H9 (cell line): Measurements from ENCODE around the gene NME4. TPM values are rescaled to one million over a fixed set of nuclear protein-coding genes. Genes with fewer than 3 reads are reported as not detected.

Source experiments
- DNase-seq: peaks from one replicate; pipeline ENCODE4 v3.0.0-alpha.2; 2017
- H2AFZ ChIP-seq: one replicate; pipeline ENCODE4 v1.6.1; 2013; ENCODE audit warnings: mild to moderate bottlenecking, low read length, control low read depth, moderate library complexity
- H2AK5ac ChIP-seq: 2 replicates; pipeline ENCODE4 v1.6.1; 2013; ENCODE audit warnings: low read length, control low read depth, mixed read lengths; ENCODE audit not compliant: insufficient read length
- H2BK120ac ChIP-seq: one replicate; pipeline ENCODE4 v1.6.1; 2013; ENCODE audit warnings: low read depth, mild to moderate bottlenecking, low read length, control low read depth, inconsistent platforms; ENCODE audit not compliant: poor library complexity, severe bottlenecking
- H2BK12ac ChIP-seq: 2 replicates; pipeline ENCODE4 v1.6.1; 2013; ENCODE audit warnings: low read length, control low read depth, mixed read lengths, low read depth; ENCODE audit not compliant: insufficient read length
- H2BK15ac ChIP-seq: 2 replicates; pipeline ENCODE4 v1.6.1; 2013; ENCODE audit warnings: low read depth, low read length, control low read depth
- H2BK20ac ChIP-seq: one replicate; pipeline ENCODE4 v1.6.1; 2013; ENCODE audit warnings: low read depth, mild to moderate bottlenecking, low read length, control low read depth, inconsistent platforms; ENCODE audit not compliant: poor library complexity, severe bottlenecking
- H2BK5ac ChIP-seq: 2 replicates; pipeline ENCODE4 v1.6.1; 2013; ENCODE audit warnings: low read length, control low read depth, mixed read lengths; ENCODE audit not compliant: insufficient read length
- H3K14ac ChIP-seq: 2 replicates; pipeline ENCODE4 v1.6.1; 2013; ENCODE audit warnings: low read length, control low read depth; ENCODE audit not compliant: insufficient read depth
- H3K18ac ChIP-seq: 2 replicates; pipeline ENCODE4 v1.6.1; 2013; ENCODE audit warnings: low read depth, mild to moderate bottlenecking, mixed read lengths, low read length, control low read depth; ENCODE audit not compliant: insufficient read length
- H3K23ac ChIP-seq: 2 replicates; pipeline ENCODE4 v1.6.1; 2013; ENCODE audit warnings: low read length, control low read depth, mixed read lengths, low read depth; ENCODE audit not compliant: insufficient read length
- H3K23me2 ChIP-seq: 2 replicates; pipeline ENCODE4 v1.6.1; 2013; ENCODE audit warnings: low read depth, mild to moderate bottlenecking, mixed read lengths, low read length, control low read depth; ENCODE audit not compliant: insufficient read length, poor library complexity, severe bottlenecking
- H3K27ac ChIP-seq: 2 replicates; pipeline ENCODE4 v1.5.1; 2013; ENCODE audit warnings: low read length, control low read depth, mixed read lengths, low read depth; ENCODE audit not compliant: insufficient read length
- H3K27me3 ChIP-seq: 2 replicates; pipeline ENCODE4 v1.6.1; 2013; ENCODE audit warnings: low read length, control low read depth, inconsistent platforms; ENCODE audit not compliant: insufficient read depth
- H3K4ac ChIP-seq: 2 replicates; pipeline ENCODE4 v1.6.1; 2013; ENCODE audit warnings: low read depth, mild to moderate bottlenecking, control low read depth, inconsistent platforms, low read length, moderate library complexity
- H3K4me1 ChIP-seq: 2 replicates; pipeline ENCODE4 v1.6.1; 2013; ENCODE audit warnings: low read length, control low read depth, inconsistent platforms; ENCODE audit not compliant: insufficient read depth
- H3K4me2 ChIP-seq: 2 replicates; pipeline ENCODE4 v1.6.1; 2013; ENCODE audit warnings: low read length, control low read depth, mixed read lengths; ENCODE audit not compliant: insufficient read length, insufficient read depth
- H3K56ac ChIP-seq: 2 replicates; pipeline ENCODE4 v1.6.1; 2013; ENCODE audit warnings: low read depth, mild to moderate bottlenecking, mixed read lengths, low read length, control low read depth; ENCODE audit not compliant: insufficient read length
- H3K79me1 ChIP-seq: 2 replicates; pipeline ENCODE4 v1.6.1; 2013; ENCODE audit warnings: low read depth, mild to moderate bottlenecking, moderate library complexity, low read length, control low read depth, inconsistent platforms; ENCODE audit not compliant: insufficient read depth, poor library complexity, severe bottlenecking
- H3K79me2 ChIP-seq: 2 replicates; pipeline ENCODE4 v1.6.1; 2013; ENCODE audit warnings: low read length, control low read depth, inconsistent platforms; ENCODE audit not compliant: insufficient read depth
- H3K9ac ChIP-seq: 2 replicates; pipeline ENCODE4 v1.6.1; 2013; ENCODE audit warnings: low read length, control low read depth, mixed read lengths; ENCODE audit not compliant: insufficient read length; ENCODE audit errors: extremely low read depth
- H3K9me3 ChIP-seq: one replicate; pipeline ENCODE4 v1.6.1; 2013; ENCODE audit warnings: low read depth, low read length, inconsistent platforms; ENCODE audit not compliant: control insufficient read depth
- H3T11ph ChIP-seq: one replicate; pipeline ENCODE4 v1.6.1; 2013; ENCODE audit warnings: mild to moderate bottlenecking, low read length, control low read depth, inconsistent platforms
- H4K20me1 ChIP-seq: one replicate; pipeline ENCODE4 v1.6.1; 2013; ENCODE audit not compliant: control insufficient read depth, insufficient read length, insufficient read depth
- H4K5ac ChIP-seq: 2 replicates; pipeline ENCODE4 v1.6.1; 2013; ENCODE audit warnings: low read depth, mild to moderate bottlenecking, mixed read lengths, low read length, control low read depth; ENCODE audit not compliant: insufficient read length
- H4K8ac ChIP-seq: replicated peaks from 2 replicates; pipeline ENCODE4 v1.6.1; 2013; ENCODE audit warnings: low read length, control low read depth, mixed read lengths, low read depth; ENCODE audit not compliant: insufficient read length
- H4K91ac ChIP-seq: 2 replicates; pipeline ENCODE4 v1.6.1; 2013; ENCODE audit warnings: low read depth, mild to moderate bottlenecking, moderate library complexity, mixed read lengths, low read length, control low read depth; ENCODE audit not compliant: insufficient read length
- H3K27ac Mint-ChIP-seq, 3 experiments: 2 replicates in 2 of 3; 3 replicates in 1 of 3; pipeline ENCODE4 v1.8.0; 2020 to 2021; ENCODE audit warnings: mixed read lengths in 3 of 3, mild to moderate bottlenecking in 1 of 3, moderate library complexity in 1 of 3
- H3K27me3 Mint-ChIP-seq: 2 replicates; pipeline ENCODE4 v1.8.0; 2021; ENCODE audit warnings: low read depth, mild to moderate bottlenecking, moderate library complexity, mixed read lengths
- H3K36me3 Mint-ChIP-seq, 3 experiments: 2 replicates in 2 of 3; 3 replicates in 1 of 3; pipeline ENCODE4 v1.8.0; 2020 to 2021; ENCODE audit warnings: low read depth in 3 of 3, mixed read lengths in 3 of 3; ENCODE audit not compliant: insufficient read depth in 1 of 3
- H3K4me1 Mint-ChIP-seq, 2 experiments: 2 replicates each; pipeline ENCODE4 v1.8.0; 2020; ENCODE audit warnings: mixed read lengths in 2 of 2
- H3K4me3 Mint-ChIP-seq, 2 experiments: 2 replicates in 1 of 2; 3 replicates in 1 of 2; pipeline ENCODE4 v1.8.0; 2020 to 2021; ENCODE audit warnings: mild to moderate bottlenecking in 2 of 2, mixed read lengths in 2 of 2, moderate library complexity in 1 of 2
- H3K9me3 Mint-ChIP-seq, 2 experiments: 2 replicates in 1 of 2; 3 replicates in 1 of 2; pipeline ENCODE4 v1.8.0; 2020; ENCODE audit warnings: mild to moderate bottlenecking in 2 of 2, mixed read lengths in 2 of 2, moderate library complexity in 1 of 2
- WGBS: extraction: QIAGEN DNeasy Blood & Tissue Kit; methylation state at CpG from one replicate; pipeline ENCODE4 v1.1.7; 2013; ENCODE audit warnings: missing lambda C conversion rate, low lambda C conversion rate, mixed read lengths; ENCODE audit not compliant: insufficient read length; ENCODE audit errors: extremely low coverage; 5-methylcytosine and 5-hydroxymethylcytosine counted together
- total RNA-seq: library from RNA; stranded (reverse); gene quantifications from 2 replicates; pipeline ENCODE4 v1.2.1, GENCODE V29; 2021
- TF ChIP-seq, protein P1 (sequence below): fragments of 200-600 bp; sonication (generic); conservative IDR thresholded peaks from 3 replicates; pipeline ENCODE4 v1.8.0; 2021; ENCODE audit warnings: antibody characterized with exemption, mild to moderate bottlenecking

The NME4 gene
- total RNA-seq, 1 experiment from 2014 or later = 320 TPM

DNA sequence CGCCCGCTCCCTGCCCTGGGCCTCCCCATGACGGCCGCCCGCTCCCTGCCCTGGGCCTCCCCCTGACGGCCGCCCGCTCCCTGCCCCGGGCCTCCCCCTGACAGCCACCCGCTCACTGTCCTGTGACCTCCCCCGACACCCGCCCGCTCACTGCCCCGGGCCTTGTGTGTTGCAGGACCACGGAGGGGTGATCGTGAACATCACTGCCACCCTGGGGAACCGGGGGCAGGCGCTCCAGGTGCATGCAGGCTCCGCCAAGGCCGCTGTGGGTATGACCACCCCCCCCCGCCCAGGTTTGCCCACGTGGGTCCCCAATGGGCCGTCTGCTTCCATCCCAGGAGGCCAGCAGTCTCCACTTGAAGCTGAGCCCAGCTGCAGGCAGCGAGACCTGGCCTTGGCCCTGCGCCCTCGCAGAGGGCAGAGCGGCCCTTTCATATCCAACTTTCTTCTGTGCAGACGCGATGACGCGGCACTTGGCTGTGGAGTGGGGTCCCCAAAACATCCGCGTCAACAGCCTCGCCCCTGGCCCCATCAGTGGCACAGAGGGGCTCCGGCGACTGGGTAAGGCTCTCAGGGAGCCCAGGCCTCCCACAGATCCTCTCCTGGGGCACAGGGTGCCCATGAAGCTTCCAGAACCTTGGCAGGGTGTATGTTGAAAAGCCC is 13.6 kb downstream of the NME4 start:
- Histone ChIP-seq H2AFZ (no peak overlapping the region), H4K91ac (no peak overlapping the region), H3K4ac (no peak overlapping the region), H3K9me3 (no peaks in the 10 kb centered on the region), H2BK120ac (no peak overlapping the region), H3T11ph (no peak overlapping the region), H3K56ac (no peak overlapping the region), H4K20me1 (no peaks in the 10 kb centered on the region), H3K14ac (no peak overlapping the region), H4K5ac (no peak overlapping the region), H3K79me1 (no peaks in the 10 kb centered on the region), H2BK20ac (no peak overlapping the region), H3K27ac (no peak overlapping the region), H2AK5ac (no peak overlapping the region), H2BK12ac (no peak overlapping the region), H3K18ac (no peak overlapping the region), H3K4me2 (no peak overlapping the region), H2BK15ac (no peak overlapping the region), H3K27me3 (no peaks in the 10 kb centered on the region), H3K9ac (no peak overlapping the region), H4K8ac (no peak overlapping the region), H3K4me1 (no peaks in the 10 kb centered on the region), H3K79me2 (no peaks in the 10 kb centered on the region), H2BK5ac (no peak overlapping the region), H3K23ac (no peak overlapping the region), H3K23me2 (no peaks in the 10 kb centered on the region)
- TF ChIP-seq, protein P1, sequence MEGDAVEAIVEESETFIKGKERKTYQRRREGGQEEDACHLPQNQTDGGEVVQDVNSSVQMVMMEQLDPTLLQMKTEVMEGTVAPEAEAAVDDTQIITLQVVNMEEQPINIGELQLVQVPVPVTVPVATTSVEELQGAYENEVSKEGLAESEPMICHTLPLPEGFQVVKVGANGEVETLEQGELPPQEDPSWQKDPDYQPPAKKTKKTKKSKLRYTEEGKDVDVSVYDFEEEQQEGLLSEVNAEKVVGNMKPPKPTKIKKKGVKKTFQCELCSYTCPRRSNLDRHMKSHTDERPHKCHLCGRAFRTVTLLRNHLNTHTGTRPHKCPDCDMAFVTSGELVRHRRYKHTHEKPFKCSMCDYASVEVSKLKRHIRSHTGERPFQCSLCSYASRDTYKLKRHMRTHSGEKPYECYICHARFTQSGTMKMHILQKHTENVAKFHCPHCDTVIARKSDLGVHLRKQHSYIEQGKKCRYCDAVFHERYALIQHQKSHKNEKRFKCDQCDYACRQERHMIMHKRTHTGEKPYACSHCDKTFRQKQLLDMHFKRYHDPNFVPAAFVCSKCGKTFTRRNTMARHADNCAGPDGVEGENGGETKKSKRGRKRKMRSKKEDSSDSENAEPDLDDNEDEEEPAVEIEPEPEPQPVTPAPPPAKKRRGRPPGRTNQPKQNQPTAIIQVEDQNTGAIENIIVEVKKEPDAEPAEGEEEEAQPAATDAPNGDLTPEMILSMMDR = no peak
- Mint-ChIP-seq H3K4me1 (no peaks in the 10 kb centered on the region), H3K27me3 (no peaks in the 10 kb centered on the region), H3K36me3 (peaks cover 0 to 18% (median 17%) of the 10 kb centered on the region in 3 experiments; a peak in 5 of 7 replicates), H3K9me3 (no peaks in the 10 kb centered on the region), H3K4me3 (no peak overlapping the region), H3K27ac (peak overlapping the region in 1 of 3 experiments; percentile 90; a peak in 2 of 7 replicates)
- WGBS = no CpG with 5 or more reads among the region's 36 CpGs
- DNase-seq = no peak
